GM21528 (cell line): ENCODE data around the gene GDE1.

Experiments used
- ATAC-seq: cut with Tn5 transposase; IDR thresholded peaks from one replicate; pipeline ENCODE4 v1.9.1; 2021; ENCODE audit warnings: mild to moderate bottlenecking, moderate library complexity; ENCODE audit not compliant: unreplicated experiment, low FRiP score

Gene GDE1

GRCh38 chr16:19497176-19497575, 24.7 kb downstream of the GDE1 start:
- no peak for ATAC-seq

- no peak for ATAC-seq
These were observed 31.3 kb downstream of the GDE1 start for GRCh38 chr16:19490619-19491018.

GRCh38 chr16:19488213-19488640, 33.7 kb downstream of the GDE1 start:
- ATAC-seq, result no peak

GRCh38 chr16:19486750-19487325, 35.1 kb downstream of the GDE1 start:
- no peak for ATAC-seq

GRCh38 chr16:19486051-19486450, 35.8 kb downstream of the GDE1 start:
- no peak for ATAC-seq

- ATAC-seq, result no peak
These were observed 36.3 kb downstream of the GDE1 start for GRCh38 chr16:19485611-19486010.

- no peak for ATAC-seq
These were observed 37.8 kb downstream of the GDE1 start for GRCh38 chr16:19484096-19484495.

GRCh38 chr16:19482291-19482690, 39.6 kb downstream of the GDE1 start:
- no peak for ATAC-seq

GRCh38 chr16:19481769-19482168, 40.1 kb downstream of the GDE1 start:
- ATAC-seq, result no peak

- ATAC-seq, result no peak
These were observed 40.6 kb downstream of the GDE1 start for GRCh38 chr16:19481296-19481695.

- no peak for ATAC-seq
These were observed 42.6 kb downstream of the GDE1 start for GRCh38 chr16:19479302-19479721.

GRCh38 chr16:19478505-19478904, 43.4 kb downstream of the GDE1 start:
- ATAC-seq, result no peak

- ATAC-seq, result no peak
These were observed 47.3 kb downstream of the GDE1 start for GRCh38 chr16:19474617-19475016.

- ATAC-seq, result no peak
These were observed 49.4 kb downstream of the GDE1 start for GRCh38 chr16:19472482-19472881.

GRCh38 chr16:19468300-19468699, 53.6 kb downstream of the GDE1 start:
- no peak for ATAC-seq

- ATAC-seq, result no peak
These were observed 58.2 kb downstream of the GDE1 start for GRCh38 chr16:19463468-19464315.

GRCh38 chr16:19460397-19460796, 61.5 kb downstream of the GDE1 start:
- ATAC-seq, result no peak

- ATAC-seq, result no peak
These were observed 63.0 kb downstream of the GDE1 start for GRCh38 chr16:19458722-19459379.
